ENCODE measurements around the gene MS4A7. TPM values are rescaled to one million over a fixed set of nuclear protein-coding genes. Genes with fewer than 3 reads are reported as not detected.

The MS4A7 gene
- total and polyA plus RNA-seq, 2 experiments from 2014 or later: not detected

DNA sequence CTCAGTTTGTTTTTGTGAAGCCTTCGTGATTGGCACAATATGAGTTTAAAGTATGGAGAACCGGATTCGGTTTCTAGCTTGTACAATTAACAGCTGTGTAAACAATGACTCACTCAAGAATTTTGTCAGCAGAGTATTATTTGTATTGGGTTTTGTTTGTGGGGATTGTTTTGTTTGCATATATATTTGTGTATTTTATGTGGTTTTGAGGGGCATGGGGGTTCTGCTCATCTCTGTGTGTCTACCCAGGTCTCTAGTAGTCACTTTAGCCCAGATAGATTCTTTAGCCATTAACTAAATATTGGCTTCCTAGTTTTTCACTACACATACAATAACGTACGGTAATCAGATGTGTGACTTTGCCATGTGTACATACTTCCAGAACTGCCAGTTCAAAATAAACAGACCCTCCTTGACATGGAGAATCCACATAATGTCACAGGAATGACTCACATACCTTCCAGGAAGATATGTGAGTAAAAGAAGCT is 7.5 kb upstream of the MS4A7 start:
- no peak overlapping the region for H3K27ac ChIP-seq
- H3K4me1 ChIP-seq (ENCODE audit: low read depth): no peaks in the 10 kb centered on the region
- DNase-seq (ENCODE audit: low read depth in 1 of 2, low spot score in 1 of 2): no peak
- TF ChIP-seq CTCF (IDR thresholded peaks at IDR 0.05; ENCODE audit: low read depth, low read length): no peak
- no peaks in the 10 kb centered on the region for H3K27me3 ChIP-seq
- no peaks in the 10 kb centered on the region for H3K36me3 ChIP-seq
- no peaks in the 10 kb centered on the region for H3K9me3 ChIP-seq (ENCODE audit: low read depth)
- no peak overlapping the region for H3K4me3 ChIP-seq

- DNase-seq (ENCODE audit: low read depth in 1 of 2, low spot score in 1 of 2): no peak
- H3K9me3 ChIP-seq (ENCODE audit: low read depth): no peaks in the 10 kb centered on the region
- no peak overlapping the region for H3K4me3 ChIP-seq
- TF ChIP-seq CTCF (IDR thresholded peaks at IDR 0.05; ENCODE audit: low read depth, low read length): no peak
- no peak overlapping the region for H3K27ac ChIP-seq
- no peaks in the 10 kb centered on the region for H3K27me3 ChIP-seq
- H3K4me1 ChIP-seq (ENCODE audit: low read depth): no peaks in the 10 kb centered on the region
- no peaks in the 10 kb centered on the region for H3K36me3 ChIP-seq
These were observed 6.9 kb upstream of the MS4A7 start for GRCh38 chr11:60371386-60371785.

GRCh38 chr11:60371854-60372253 is 6.5 kb upstream of the MS4A7 start:
- H3K4me1 ChIP-seq (ENCODE audit: low read depth): no peaks in the 10 kb centered on the region
- no peak overlapping the region for H3K4me3 ChIP-seq
- no peaks in the 10 kb centered on the region for H3K9me3 ChIP-seq (ENCODE audit: low read depth)
- no peak overlapping the region for H3K27ac ChIP-seq
- no peaks in the 10 kb centered on the region for H3K36me3 ChIP-seq
- no peaks in the 10 kb centered on the region for H3K27me3 ChIP-seq
- DNase-seq (ENCODE audit: low read depth in 1 of 2, low spot score in 1 of 2): no peak
- no peak for TF ChIP-seq CTCF (IDR thresholded peaks at IDR 0.05; ENCODE audit: low read depth, low read length)

- Histone ChIP-seq H3K4me1 (ENCODE audit: low read depth) (no peaks in the 10 kb centered on the region), H3K9me3 (ENCODE audit: low read depth) (no peaks in the 10 kb centered on the region), H3K27ac (no peak overlapping the region), H3K4me3 (no peak overlapping the region), H3K27me3 (no peaks in the 10 kb centered on the region), H3K36me3 (no peaks in the 10 kb centered on the region)
- DNase-seq (ENCODE audit: low read depth in 1 of 2, low spot score in 1 of 2): no peak
- no peak for TF ChIP-seq CTCF (IDR thresholded peaks at IDR 0.05; ENCODE audit: low read depth, low read length)
These were observed 5.6 kb upstream of the MS4A7 start for GRCh38 chr11:60372767-60373166.

- Histone ChIP-seq H3K27me3 (no peaks in the 10 kb centered on the region), H3K9me3 (ENCODE audit: low read depth) (no peaks in the 10 kb centered on the region), H3K27ac (no peak overlapping the region), H3K4me3 (no peak overlapping the region), H3K36me3 (no peaks in the 10 kb centered on the region), H3K4me1 (ENCODE audit: low read depth) (no peaks in the 10 kb centered on the region)
- no peak for TF ChIP-seq CTCF (IDR thresholded peaks at IDR 0.05; ENCODE audit: low read depth, low read length)
- no peak for DNase-seq (ENCODE audit: low read depth in 1 of 2, low spot score in 1 of 2)
These were observed 3.0 kb upstream of the MS4A7 start for GRCh38 chr11:60375316-60375715.

DNA sequence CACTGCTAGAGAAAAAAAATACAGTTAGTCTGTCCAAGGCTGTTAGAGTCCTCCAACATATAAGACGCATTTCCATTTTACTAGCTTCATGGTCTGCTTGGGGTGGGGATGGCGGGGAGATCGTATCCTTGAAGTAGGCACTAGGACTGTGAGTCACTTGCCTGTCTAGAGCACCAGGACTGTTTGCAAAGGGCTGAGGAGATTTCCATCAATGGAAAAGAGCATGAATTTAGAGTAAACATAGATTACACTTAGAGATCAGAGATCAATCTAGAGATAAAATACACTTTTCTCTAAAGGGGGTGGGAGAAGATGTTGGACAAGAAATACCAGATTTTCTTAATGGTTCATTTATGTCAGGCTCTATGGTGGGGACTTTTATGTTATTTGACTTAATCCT is 1.7 kb upstream of the MS4A7 start:
- no peaks in the 10 kb centered on the region for H3K27me3 ChIP-seq
- TF ChIP-seq CTCF (IDR thresholded peaks at IDR 0.05; ENCODE audit: low read depth, low read length): no peak
- H3K27ac ChIP-seq: no peak overlapping the region
- no peak for DNase-seq (ENCODE audit: low read depth in 1 of 2, low spot score in 1 of 2)
- H3K9me3 ChIP-seq (ENCODE audit: low read depth): no peaks in the 10 kb centered on the region
- no peaks in the 10 kb centered on the region for H3K36me3 ChIP-seq
- H3K4me3 ChIP-seq: no peak overlapping the region
- no peaks in the 10 kb centered on the region for H3K4me1 ChIP-seq (ENCODE audit: low read depth)

Data from cardiac muscle cell (in vitro differentiated cells and primary cell).